Measurements from ENCODE around the gene FLRT3. TPM values are rescaled to one million over a fixed set of nuclear protein-coding genes. Genes with fewer than 3 reads are reported as not detected.

The FLRT3 gene
- total RNA-seq, 1 experiment from 2014 or later, result not detected

DNA sequence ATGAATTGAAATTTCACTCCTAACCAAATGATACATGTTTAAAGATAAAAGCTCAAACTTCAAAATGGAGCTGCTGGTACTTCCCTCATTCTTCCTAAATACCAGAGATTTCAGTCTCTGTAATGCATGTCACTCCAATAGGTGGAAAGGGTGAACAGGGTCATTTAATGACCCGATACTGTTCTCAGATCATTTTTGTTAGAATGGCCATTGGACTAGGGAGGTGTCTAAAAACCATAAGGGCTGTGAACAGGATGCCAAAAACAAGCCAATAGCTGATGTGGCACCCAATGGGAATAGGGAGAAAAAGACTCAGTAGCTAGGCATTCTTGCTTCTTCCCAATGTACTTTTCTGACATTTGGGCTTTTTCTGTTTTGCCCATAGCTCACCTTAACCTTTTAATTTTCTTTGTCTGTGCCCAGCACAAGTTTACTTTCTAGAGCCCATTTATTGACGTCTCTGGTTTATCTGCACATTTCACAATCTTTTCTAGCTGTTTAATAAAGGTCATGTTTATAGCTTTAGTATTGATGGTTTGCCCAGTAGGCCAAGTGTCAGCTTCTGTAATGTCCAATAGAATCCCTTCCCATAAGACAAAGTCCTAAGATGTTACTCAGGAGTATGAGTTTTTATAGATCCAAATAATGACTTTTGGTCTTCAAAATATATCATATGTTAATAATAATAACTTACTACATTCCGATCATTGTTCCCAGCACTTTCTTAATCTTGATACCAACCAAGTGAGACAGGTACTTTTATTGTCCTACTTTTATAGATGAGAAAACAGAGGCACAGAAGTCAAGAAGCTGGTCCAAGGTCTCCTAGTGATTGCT, 24.3 kb upstream of the FLRT3 start:
- Histone ChIP-seq H3K9ac (ENCODE audit: low read length) (no peak overlapping the region), H3K4me2 (ENCODE audit: low read depth, low read length, poor library complexity, severe bottlenecking) (no peak overlapping the region), H3K9me2 (replicated peaks; ENCODE audit: insufficient read depth, low read length) (no peaks in the 10 kb centered on the region), H3K79me2 (ENCODE audit: low read length) (no peaks in the 10 kb centered on the region), H3K4me3 (ENCODE audit: low read length) (no peak overlapping the region), H3K27ac (ENCODE audit: low read length) (no peak overlapping the region), H3K4me1 (ENCODE audit: low read length) (no peaks in the 10 kb centered on the region), H4K20me1 (ENCODE audit: insufficient read depth, low read depth, low read length) (no peaks in the 10 kb centered on the region), H3K9me3 (ENCODE audit: low read length) (peaks cover 4% of the 10 kb centered on the region; the same call in 1 of the 2 replicates), H2AFZ (ENCODE audit: low read length) (no peak overlapping the region), H3K27me3 (ENCODE audit: low read length) (no peaks in the 10 kb centered on the region), H3K36me3 (ENCODE audit: insufficient read depth, low read length) (no peaks in the 10 kb centered on the region)
- DNase-seq, result no peak

DNA sequence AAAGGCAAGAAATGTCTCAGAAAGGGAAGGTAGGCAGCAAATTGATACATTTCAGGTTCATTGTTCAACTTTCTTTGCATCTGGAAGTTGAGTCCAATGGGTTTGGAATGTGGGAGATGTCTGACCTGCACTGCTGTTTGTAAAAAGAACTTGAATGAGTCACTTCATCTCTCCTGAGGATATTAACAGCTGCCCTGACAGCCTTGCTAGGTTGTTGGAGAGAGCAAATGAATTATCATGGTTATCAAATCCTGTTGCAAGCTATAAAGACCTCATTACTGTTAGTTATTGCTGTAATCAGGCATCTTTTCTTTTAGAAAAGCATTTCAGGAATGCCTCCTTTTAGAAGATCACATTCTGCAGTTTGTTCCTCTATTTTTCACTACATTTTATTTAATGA, 23.0 kb upstream of the FLRT3 start:
- no peak for DNase-seq
- no peaks in the 10 kb centered on the region for H3K9me2 ChIP-seq (replicated peaks; ENCODE audit: insufficient read depth, low read length)
- H3K27me3 ChIP-seq (ENCODE audit: low read length), result no peaks in the 10 kb centered on the region
- no peaks in the 10 kb centered on the region for H3K36me3 ChIP-seq (ENCODE audit: insufficient read depth, low read length)
- H3K9ac ChIP-seq (ENCODE audit: low read length), result no peak overlapping the region
- H4K20me1 ChIP-seq (ENCODE audit: insufficient read depth, low read depth, low read length), result no peaks in the 10 kb centered on the region
- no peaks in the 10 kb centered on the region for H3K79me2 ChIP-seq (ENCODE audit: low read length)
- H3K4me2 ChIP-seq (ENCODE audit: low read depth, low read length, poor library complexity, severe bottlenecking), result no peak overlapping the region
- no peak overlapping the region for H2AFZ ChIP-seq (ENCODE audit: low read length)
- H3K4me3 ChIP-seq (ENCODE audit: low read length), result no peak overlapping the region
- no peak overlapping the region for H3K27ac ChIP-seq (ENCODE audit: low read length)
- no peaks in the 10 kb centered on the region for H3K4me1 ChIP-seq (ENCODE audit: low read length)
- H3K9me3 ChIP-seq (ENCODE audit: low read length), result peaks cover 4% of the 10 kb centered on the region; the same call in 1 of the 2 replicates

DNA sequence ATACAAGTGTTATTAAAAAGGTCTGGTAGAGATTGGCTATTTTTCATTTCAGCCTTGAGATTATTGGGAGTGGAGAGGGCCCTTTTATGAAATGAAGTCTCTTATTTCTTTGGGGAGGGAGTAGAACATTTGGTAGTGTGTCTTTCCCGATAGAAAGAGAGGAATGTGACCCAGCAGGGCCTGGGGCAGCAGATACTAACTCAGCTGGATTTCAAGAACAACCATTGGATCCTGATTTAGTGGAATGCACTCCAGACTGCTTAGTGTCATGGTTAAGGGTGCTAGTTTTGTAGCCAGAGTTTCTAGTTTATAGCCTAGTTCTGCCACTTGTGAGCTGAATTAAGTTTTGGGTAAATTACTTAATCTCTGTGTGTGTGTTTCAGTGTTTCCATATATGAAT, 18.4 kb upstream of the FLRT3 start:
- Histone ChIP-seq H2AFZ (ENCODE audit: low read length) (no peak overlapping the region), H3K9me2 (replicated peaks; ENCODE audit: insufficient read depth, low read length) (no peaks in the 10 kb centered on the region), H3K4me2 (ENCODE audit: low read depth, low read length, poor library complexity, severe bottlenecking) (no peak overlapping the region), H3K79me2 (ENCODE audit: low read length) (no peaks in the 10 kb centered on the region), H3K27me3 (ENCODE audit: low read length) (no peaks in the 10 kb centered on the region), H3K4me1 (ENCODE audit: low read length) (no peaks in the 10 kb centered on the region), H3K4me3 (ENCODE audit: low read length) (no peak overlapping the region), H3K27ac (ENCODE audit: low read length) (no peak overlapping the region), H4K20me1 (ENCODE audit: insufficient read depth, low read depth, low read length) (no peaks in the 10 kb centered on the region), H3K9me3 (ENCODE audit: low read length) (peaks cover 4% of the 10 kb centered on the region), H3K9ac (ENCODE audit: low read length) (no peak overlapping the region), H3K36me3 (ENCODE audit: insufficient read depth, low read length) (no peaks in the 10 kb centered on the region)
- no peak for DNase-seq

DNA sequence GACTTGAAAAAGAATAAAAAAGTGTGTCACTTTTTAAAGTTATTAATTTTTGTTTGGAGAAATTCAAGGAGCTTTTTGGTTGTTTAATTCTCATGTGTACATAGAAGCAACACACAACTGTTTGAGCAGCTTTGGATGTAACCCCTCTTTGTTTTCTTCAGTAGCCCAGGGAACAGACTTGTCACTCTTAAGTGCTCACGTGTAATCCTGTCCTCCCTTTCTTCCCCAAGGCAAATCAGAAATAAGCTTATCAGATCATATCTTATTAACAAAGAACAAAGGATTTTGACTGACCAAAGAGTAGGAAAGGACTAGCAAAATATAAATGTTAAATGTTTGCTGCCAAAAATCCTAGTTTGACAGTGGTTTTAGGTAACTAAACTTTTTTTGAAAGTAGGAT, 7.3 kb upstream of the FLRT3 start:
- Histone ChIP-seq H3K9me3 (ENCODE audit: low read length) (no peaks in the 10 kb centered on the region), H3K4me2 (ENCODE audit: low read depth, low read length, poor library complexity, severe bottlenecking) (no peak overlapping the region), H2AFZ (ENCODE audit: low read length) (no peak overlapping the region), H3K27me3 (ENCODE audit: low read length) (no peaks in the 10 kb centered on the region), H3K79me2 (ENCODE audit: low read length) (no peaks in the 10 kb centered on the region), H3K4me3 (ENCODE audit: low read length) (no peak overlapping the region), H3K9me2 (replicated peaks; ENCODE audit: insufficient read depth, low read length) (no peaks in the 10 kb centered on the region), H3K9ac (ENCODE audit: low read length) (no peak overlapping the region), H3K27ac (ENCODE audit: low read length) (no peak overlapping the region), H4K20me1 (ENCODE audit: insufficient read depth, low read depth, low read length) (no peaks in the 10 kb centered on the region), H3K36me3 (ENCODE audit: insufficient read depth, low read length) (no peaks in the 10 kb centered on the region), H3K4me1 (ENCODE audit: low read length) (no peaks in the 10 kb centered on the region)
- DNase-seq, result no peak

DNA sequence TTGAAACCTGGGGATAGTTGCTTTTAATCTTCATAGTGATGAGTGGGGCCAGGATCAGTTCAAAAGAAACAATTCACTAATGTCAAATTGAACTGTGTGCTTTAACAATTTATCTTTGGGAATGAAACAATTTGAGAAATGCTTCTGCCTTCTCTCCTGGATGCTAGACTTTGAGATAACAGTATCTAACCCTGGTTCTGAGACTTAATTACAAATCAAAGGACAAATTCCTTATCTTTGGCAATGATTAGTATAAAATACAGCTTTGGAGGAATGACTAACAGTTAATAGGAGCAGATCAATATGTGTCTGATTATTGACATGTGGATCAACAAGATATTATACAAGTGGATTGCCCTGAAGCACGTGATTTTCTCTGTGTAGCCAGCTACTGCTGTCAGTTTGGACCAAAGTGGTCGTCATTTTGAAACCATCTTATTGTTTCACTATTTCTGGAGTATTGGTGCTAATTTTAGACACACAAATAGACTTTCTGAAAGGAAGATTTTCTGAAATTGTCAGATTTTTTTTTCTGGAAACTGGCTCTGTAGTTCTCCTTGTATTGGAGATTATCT, 6.2 kb upstream of the FLRT3 start:
- no peaks in the 10 kb centered on the region for H3K27me3 ChIP-seq (ENCODE audit: low read length)
- H3K4me1 ChIP-seq (ENCODE audit: low read length), result no peaks in the 10 kb centered on the region
- no peaks in the 10 kb centered on the region for H3K9me2 ChIP-seq (replicated peaks; ENCODE audit: insufficient read depth, low read length)
- no peaks in the 10 kb centered on the region for H3K79me2 ChIP-seq (ENCODE audit: low read length)
- H3K4me3 ChIP-seq (ENCODE audit: low read length), result no peak overlapping the region
- H2AFZ ChIP-seq (ENCODE audit: low read length), result no peak overlapping the region
- H3K9ac ChIP-seq (ENCODE audit: low read length), result no peak overlapping the region
- H4K20me1 ChIP-seq (ENCODE audit: insufficient read depth, low read depth, low read length), result no peaks in the 10 kb centered on the region
- no peaks in the 10 kb centered on the region for H3K36me3 ChIP-seq (ENCODE audit: insufficient read depth, low read length)
- no peaks in the 10 kb centered on the region for H3K9me3 ChIP-seq (ENCODE audit: low read length)
- no peak overlapping the region for H3K27ac ChIP-seq (ENCODE audit: low read length)
- DNase-seq, result no peak
- no peak overlapping the region for H3K4me2 ChIP-seq (ENCODE audit: low read depth, low read length, poor library complexity, severe bottlenecking)

DNA sequence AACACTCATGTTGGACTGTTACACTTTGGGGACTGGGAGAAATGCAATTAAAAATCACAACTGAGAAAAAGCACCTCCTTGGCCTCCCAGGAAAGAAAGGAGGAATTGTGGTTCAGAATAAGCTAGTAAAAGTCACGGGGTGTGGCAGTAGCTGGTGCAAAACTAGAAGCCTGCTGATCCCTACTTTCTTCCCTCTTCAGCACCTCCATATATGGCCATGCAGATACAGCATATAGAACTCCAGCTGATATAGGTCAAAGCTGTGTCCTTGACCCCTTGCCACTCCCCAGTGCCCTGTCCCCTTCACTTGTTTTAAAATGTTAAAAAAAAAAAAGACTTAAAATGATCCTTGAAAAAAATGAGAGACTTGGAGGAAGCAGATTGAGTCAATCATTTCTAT, 5.5 kb upstream of the FLRT3 start:
- no peak overlapping the region for H3K27ac ChIP-seq (ENCODE audit: low read length)
- no peak overlapping the region for H3K9ac ChIP-seq (ENCODE audit: low read length)
- no peaks in the 10 kb centered on the region for H3K4me1 ChIP-seq (ENCODE audit: low read length)
- no peaks in the 10 kb centered on the region for H3K79me2 ChIP-seq (ENCODE audit: low read length)
- no peaks in the 10 kb centered on the region for H4K20me1 ChIP-seq (ENCODE audit: insufficient read depth, low read depth, low read length)
- H3K4me3 ChIP-seq (ENCODE audit: low read length), result no peak overlapping the region
- no peaks in the 10 kb centered on the region for H3K27me3 ChIP-seq (ENCODE audit: low read length)
- no peaks in the 10 kb centered on the region for H3K36me3 ChIP-seq (ENCODE audit: insufficient read depth, low read length)
- no peaks in the 10 kb centered on the region for H3K9me3 ChIP-seq (ENCODE audit: low read length)
- no peaks in the 10 kb centered on the region for H3K9me2 ChIP-seq (replicated peaks; ENCODE audit: insufficient read depth, low read length)
- H2AFZ ChIP-seq (ENCODE audit: low read length), result no peak overlapping the region
- no peak overlapping the region for H3K4me2 ChIP-seq (ENCODE audit: low read depth, low read length, poor library complexity, severe bottlenecking)
- no peak for DNase-seq

DNA sequence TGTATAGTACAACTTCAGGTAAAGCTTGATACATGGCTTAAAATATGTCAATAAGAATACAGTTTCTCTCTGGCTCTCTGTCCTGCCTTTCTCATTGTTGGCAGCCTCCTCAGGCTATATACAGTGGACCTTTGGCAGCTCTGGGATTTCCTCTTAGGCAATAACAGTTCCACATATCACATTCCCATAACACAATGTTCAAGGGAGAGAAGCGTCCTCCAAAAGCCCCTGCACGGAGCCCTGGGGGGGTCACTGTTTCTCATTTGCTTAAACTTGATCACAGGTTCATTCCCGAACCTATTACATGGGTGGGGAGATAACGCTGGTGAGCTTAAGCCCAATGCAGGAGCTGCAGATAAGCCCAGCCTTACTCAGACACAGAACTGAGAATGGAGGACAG, 4.4 kb upstream of the FLRT3 start:
- H3K4me1 ChIP-seq (ENCODE audit: low read length), result no peaks in the 10 kb centered on the region
- no peak overlapping the region for H3K9ac ChIP-seq (ENCODE audit: low read length)
- no peak overlapping the region for H3K27ac ChIP-seq (ENCODE audit: low read length)
- H3K27me3 ChIP-seq (ENCODE audit: low read length), result no peaks in the 10 kb centered on the region
- no peak overlapping the region for H3K4me3 ChIP-seq (ENCODE audit: low read length)
- H4K20me1 ChIP-seq (ENCODE audit: insufficient read depth, low read depth, low read length), result no peaks in the 10 kb centered on the region
- H3K4me2 ChIP-seq (ENCODE audit: low read depth, low read length, poor library complexity, severe bottlenecking), result no peak overlapping the region
- no peaks in the 10 kb centered on the region for H3K36me3 ChIP-seq (ENCODE audit: insufficient read depth, low read length)
- no peak for DNase-seq
- no peaks in the 10 kb centered on the region for H3K79me2 ChIP-seq (ENCODE audit: low read length)
- H3K9me3 ChIP-seq (ENCODE audit: low read length), result no peaks in the 10 kb centered on the region
- no peak overlapping the region for H2AFZ ChIP-seq (ENCODE audit: low read length)
- H3K9me2 ChIP-seq (replicated peaks; ENCODE audit: insufficient read depth, low read length), result no peaks in the 10 kb centered on the region

DNA sequence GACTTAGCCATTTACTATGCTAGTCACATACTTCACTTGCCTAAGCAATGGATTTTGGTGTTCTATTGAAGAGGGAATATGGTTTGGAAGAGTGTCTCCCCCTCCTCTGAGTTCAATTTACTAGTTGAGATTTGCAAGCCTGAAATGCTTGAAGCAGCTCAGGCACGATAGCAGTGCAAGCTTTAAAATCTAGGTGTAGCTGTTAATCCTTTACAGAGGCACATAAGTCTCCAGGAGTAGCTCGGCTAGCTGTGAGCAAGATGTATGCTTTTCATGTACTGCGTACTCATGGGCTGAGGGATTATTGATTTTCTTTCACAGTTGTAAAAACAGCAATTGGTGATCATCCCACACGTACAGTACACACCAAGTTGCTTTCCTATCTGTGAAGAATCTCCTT, 726 bp downstream of the FLRT3 start:
- Histone ChIP-seq H3K36me3 (ENCODE audit: insufficient read depth, low read length) (no peaks in the 10 kb centered on the region), H4K20me1 (ENCODE audit: insufficient read depth, low read depth, low read length) (no peaks in the 10 kb centered on the region), H3K4me2 (ENCODE audit: low read depth, low read length, poor library complexity, severe bottlenecking) (no peak overlapping the region), H3K9me2 (replicated peaks; ENCODE audit: insufficient read depth, low read length) (no peaks in the 10 kb centered on the region), H3K79me2 (ENCODE audit: low read length) (no peaks in the 10 kb centered on the region), H3K4me3 (ENCODE audit: low read length) (no peak overlapping the region), H3K9ac (ENCODE audit: low read length) (no peak overlapping the region), H3K27me3 (ENCODE audit: low read length) (no peaks in the 10 kb centered on the region), H3K9me3 (ENCODE audit: low read length) (no peaks in the 10 kb centered on the region), H2AFZ (ENCODE audit: low read length) (no peak overlapping the region), H3K27ac (ENCODE audit: low read length) (no peak overlapping the region), H3K4me1 (ENCODE audit: low read length) (no peaks in the 10 kb centered on the region)
- no peak for DNase-seq
